Astrocyte of the cerebellum (primary cell): ENCODE data around the gene C1orf198.

Experiments
- DNase-seq: peaks from one replicate; pipeline ENCODE4 v3.0.0-alpha.2; 2011; ENCODE audit warnings: low read depth
- H3K4me3 ChIP-seq: 2 replicates; pipeline ENCODE4 v1.5.1; 2011; ENCODE audit warnings: mild to moderate bottlenecking, low read depth, low read length, moderate library complexity
- CTCF ChIP-seq: IDR thresholded peaks from 2 replicates; pipeline ENCODE4 v1.5.1; 2012; ENCODE audit warnings: low read length, low read depth, moderate library complexity, mild to moderate bottlenecking; ENCODE audit errors: missing control alignments
- in situ Hi-C: cut with HindIII; loops from 2 replicates; pipeline ENCODE4 v1.10.0; 2017; ENCODE audit warnings: low sequenced_read_pairs

The C1orf198 gene

GRCh38 chr1:230858236-230858820, 10.0 kb downstream of the C1orf198 start:
- in situ Hi-C loops: no loop called here
- no peak overlapping the region for H3K4me3 ChIP-seq
- TF ChIP-seq CTCF: no peak
- no peak for DNase-seq

- no peak for TF ChIP-seq CTCF
- no peak for DNase-seq
- no peak overlapping the region for H3K4me3 ChIP-seq
- in situ Hi-C loops: no loop called here
Observed at GRCh38 chr1:230857822-230858221, 10.5 kb downstream of the C1orf198 start.

- DNase-seq: no peak
- in situ Hi-C loops: no loop called here
- H3K4me3 ChIP-seq: no peak overlapping the region
- TF ChIP-seq CTCF: no peak
Observed at GRCh38 chr1:230857077-230857476, 11.2 kb downstream of the C1orf198 start.

GRCh38 chr1:230855886-230856285, 12.4 kb downstream of the C1orf198 start:
- no peak for TF ChIP-seq CTCF
- no peak overlapping the region for H3K4me3 ChIP-seq
- DNase-seq: no peak
- in situ Hi-C loops: no loop called here

GRCh38 chr1:230854423-230854822, 13.9 kb downstream of the C1orf198 start:
- DNase-seq: no peak
- no peak overlapping the region for H3K4me3 ChIP-seq
- in situ Hi-C loops: no loop called here
- TF ChIP-seq CTCF: no peak

GRCh38 chr1:230853731-230854130, 14.6 kb downstream of the C1orf198 start:
- no peak for DNase-seq
- no peak for TF ChIP-seq CTCF
- in situ Hi-C loops: no loop called here
- no peak overlapping the region for H3K4me3 ChIP-seq
